RWPE1 (cell line): Measurements from ENCODE around the gene FGF12.

Source experiments
- CTCF ChIA-PET: fragments of 350-600 bp; sonication (Branson Sonifier 250); formaldehyde crosslinking; extraction: SDS; loops from one replicate; lab custom pipeline; 2021; lab: Yijun Ruan, JAX
- POLR2A ChIA-PET: fragments of 400-600 bp; formaldehyde crosslinking; extraction: SDS; loops from one replicate; lab custom pipeline; 2020; ENCODE audit warnings: antibody characterized with exemption; ENCODE audit not compliant: low non-redundant PET; lab: Yijun Ruan, JAX
- DNase-seq: peaks from one replicate; pipeline ENCODE4 v3.0.0; 2012; ENCODE audit warnings: low spot score
- H3K27ac ChIP-seq: fragments of 450-650 bp; 2 replicates; pipeline ENCODE4 v1.5.1; 2017
- CTCF ChIP-seq: fragments of 450-650 bp; conservative IDR thresholded peaks from 2 replicates; pipeline ENCODE4 v1.5.1; 2017; ENCODE audit warnings: low read depth, mild to moderate bottlenecking

FGF12 gene

DNA sequence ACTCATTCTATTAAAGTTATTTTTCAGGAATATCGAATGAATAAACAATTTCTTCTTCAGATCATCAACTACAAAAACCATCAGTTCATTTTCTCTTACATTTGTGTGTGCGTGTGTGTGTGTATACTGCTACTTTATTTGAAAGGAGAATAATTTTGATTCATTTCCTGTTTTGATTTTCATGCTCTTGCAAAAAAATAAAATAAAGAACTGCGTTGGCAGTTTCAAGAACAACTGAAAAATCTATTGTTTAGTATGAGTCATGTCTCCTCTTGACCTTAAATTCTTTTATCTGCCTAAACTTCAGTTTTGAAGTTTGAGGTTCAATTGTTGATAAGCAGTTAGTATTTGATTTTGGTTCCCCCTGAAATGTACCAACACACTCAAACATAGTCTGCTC, 540.8 kb downstream of the FGF12 start:
- no peak overlapping the region for H3K27ac ChIP-seq
- DNase-seq: no peak
- CTCF ChIA-PET: no interaction called here
- TF ChIP-seq CTCF: no peak
- POLR2A ChIA-PET: no interaction called here

GRCh38 chr3:192186045-192186444, 541.3 kb downstream of the FGF12 start:
- no peak for DNase-seq
- ChIA-PET POLR2A (no interaction called here), CTCF (no interaction called here)
- TF ChIP-seq CTCF: no peak
- no peak overlapping the region for H3K27ac ChIP-seq

DNA sequence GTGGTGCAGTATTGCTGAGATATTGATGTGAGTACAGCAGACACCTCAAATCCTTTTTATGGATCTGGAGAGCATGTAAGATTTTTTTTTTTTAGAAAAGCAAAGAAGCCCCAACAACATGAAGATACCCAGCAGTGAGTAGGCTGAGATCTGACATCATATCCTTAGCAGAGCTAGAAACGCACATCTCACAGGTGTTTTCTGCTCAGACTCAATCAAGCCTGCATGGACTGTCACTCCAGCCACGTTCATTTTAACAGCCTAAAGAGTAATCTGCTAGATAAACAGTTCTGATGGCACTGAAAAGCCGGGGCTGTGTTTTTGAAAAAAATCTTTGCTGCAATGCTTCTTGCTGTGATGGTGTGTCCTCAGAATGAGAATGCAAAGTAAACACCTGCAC, 544.2 kb downstream of the FGF12 start:
- no peak for DNase-seq
- H3K27ac ChIP-seq: no peak overlapping the region
- TF ChIP-seq CTCF: no peak
- CTCF ChIA-PET: no interaction called here
- POLR2A ChIA-PET: no interaction called here

- ChIA-PET CTCF (no interaction called here), POLR2A (no interaction called here)
- no peak overlapping the region for H3K27ac ChIP-seq
- DNase-seq: no peak
- TF ChIP-seq CTCF: no peak
These were observed 546.2 kb downstream of the FGF12 start for GRCh38 chr3:192181151-192181550.

GRCh38 chr3:192177383-192177782, 550.0 kb downstream of the FGF12 start:
- DNase-seq: no peak
- ChIA-PET CTCF (interaction anchor here (0.6 kb wide), 1 partner anchor 368 kb away, joined by 4 read pairs; no protein-coding TSS in a partner anchor), POLR2A (no interaction called here)
- H3K27ac ChIP-seq: no peak overlapping the region
- TF ChIP-seq CTCF: no peak

GRCh38 chr3:192174283-192174682, 553.1 kb downstream of the FGF12 start:
- no peak overlapping the region for H3K27ac ChIP-seq
- ChIA-PET POLR2A (no interaction called here), CTCF (interaction anchor here (0.6 kb wide), 1 partner anchor 270 kb away, joined by 3 read pairs; no protein-coding TSS in a partner anchor)
- no peak for TF ChIP-seq CTCF
- no peak for DNase-seq
